HG02973 (cell line): ENCODE data around the gene SLC5A2.

Experiments used
- ATAC-seq: cut with Tn5 transposase; IDR thresholded peaks from one replicate; pipeline ENCODE4 v1.9.1; 2021; ENCODE audit warnings: moderate library complexity; ENCODE audit not compliant: unreplicated experiment

Gene SLC5A2

DNA sequence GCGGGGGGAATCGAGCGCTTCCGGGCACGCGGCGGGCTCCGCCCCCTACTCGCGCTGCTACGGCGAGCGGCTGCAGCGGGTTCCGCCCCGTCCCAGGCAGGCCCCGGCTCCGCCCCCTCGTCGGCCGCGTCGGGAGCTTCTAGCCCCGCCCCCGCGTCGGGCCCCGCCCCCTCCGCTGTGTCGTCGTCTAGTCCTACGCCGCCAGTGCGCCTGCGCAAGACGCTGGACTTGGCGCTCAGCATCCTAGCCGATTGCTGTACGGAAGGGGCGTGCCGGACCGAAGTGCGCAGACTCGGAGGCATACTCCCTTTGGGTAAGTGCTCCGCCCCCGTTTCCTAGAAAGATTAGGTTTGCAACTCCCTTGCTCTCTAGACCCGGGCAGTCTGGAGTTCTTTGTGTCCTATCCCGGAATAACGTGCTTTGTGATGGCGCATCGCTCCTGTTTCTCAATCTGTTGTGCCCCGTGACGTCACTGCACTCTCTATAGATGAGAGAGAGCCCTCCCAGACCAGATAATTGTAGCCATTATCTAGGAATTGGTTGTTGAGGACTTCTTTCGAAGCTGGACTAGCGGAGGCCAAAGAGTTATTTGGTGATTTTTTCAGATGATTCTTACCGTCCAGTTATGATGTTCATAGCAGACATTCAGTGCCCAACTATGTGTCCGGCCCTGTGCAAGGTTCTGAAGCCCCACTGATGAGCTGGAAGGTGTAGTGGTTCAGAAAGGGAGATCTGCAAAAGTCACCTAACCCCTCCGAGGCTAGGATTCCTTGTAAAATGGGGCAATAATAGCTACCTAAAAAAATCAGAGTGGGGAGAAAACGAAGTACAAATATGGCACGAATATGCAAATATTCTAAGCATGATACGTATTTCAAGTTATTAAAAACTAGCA lies 23.0 kb upstream of the SLC5A2 start:
- peak; percentile 62 for ATAC-seq

DNA sequence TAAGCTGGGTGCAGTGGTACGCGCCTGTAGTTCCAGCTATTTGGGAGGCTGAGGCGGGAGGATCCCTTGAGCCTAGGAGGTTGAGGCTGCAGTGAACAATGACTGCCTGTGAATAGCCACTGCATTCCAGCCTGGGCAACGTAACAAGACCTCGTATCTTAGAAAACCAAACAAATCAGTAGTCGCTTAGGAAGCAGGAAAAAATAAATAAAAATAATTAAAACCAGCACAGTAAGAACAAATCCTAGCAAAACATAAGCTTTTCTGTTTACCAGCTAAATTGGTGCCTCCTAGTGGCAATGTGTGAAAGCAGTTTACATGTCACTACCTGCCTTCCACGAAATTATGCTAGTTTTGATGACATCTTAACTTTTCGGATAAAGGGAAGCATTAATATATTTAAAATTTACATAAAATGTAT lies 22.3 kb upstream of the SLC5A2 start:
- no peak for ATAC-seq

DNA sequence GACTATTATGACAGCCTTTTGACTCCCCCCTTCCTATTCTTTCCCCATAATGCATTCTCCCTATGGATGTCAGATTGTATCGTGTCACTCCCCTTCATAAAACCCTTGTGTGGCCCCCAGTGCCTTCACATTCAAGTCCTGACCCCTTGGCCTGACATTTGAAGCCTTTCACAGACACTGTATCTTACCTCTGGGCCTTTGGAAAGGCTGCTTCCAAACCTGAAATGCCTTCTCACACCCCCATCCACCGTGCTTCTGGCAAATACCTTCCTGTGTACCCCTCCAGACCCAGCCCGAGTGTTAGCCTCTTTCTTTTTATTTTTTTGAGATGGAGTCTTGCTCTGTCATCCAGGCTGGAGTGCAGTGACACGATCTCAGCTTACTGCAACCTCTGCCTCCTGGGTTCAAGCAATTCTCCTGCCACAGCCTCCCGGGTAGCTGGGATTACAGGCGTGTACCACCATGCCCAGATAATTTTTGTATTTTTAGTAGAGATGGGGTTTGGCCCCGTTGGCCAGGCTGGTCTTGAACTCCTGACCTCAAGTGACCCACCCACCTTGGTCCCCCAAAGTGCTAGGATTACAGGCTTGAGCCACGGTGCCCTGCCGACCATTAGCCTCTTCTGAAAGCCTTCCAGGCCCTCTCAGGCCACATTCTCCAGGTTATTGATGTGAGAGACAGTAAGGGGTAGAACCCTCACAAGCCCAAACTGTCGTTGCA lies 21.6 kb upstream of the SLC5A2 start:
- ATAC-seq: no peak

DNA sequence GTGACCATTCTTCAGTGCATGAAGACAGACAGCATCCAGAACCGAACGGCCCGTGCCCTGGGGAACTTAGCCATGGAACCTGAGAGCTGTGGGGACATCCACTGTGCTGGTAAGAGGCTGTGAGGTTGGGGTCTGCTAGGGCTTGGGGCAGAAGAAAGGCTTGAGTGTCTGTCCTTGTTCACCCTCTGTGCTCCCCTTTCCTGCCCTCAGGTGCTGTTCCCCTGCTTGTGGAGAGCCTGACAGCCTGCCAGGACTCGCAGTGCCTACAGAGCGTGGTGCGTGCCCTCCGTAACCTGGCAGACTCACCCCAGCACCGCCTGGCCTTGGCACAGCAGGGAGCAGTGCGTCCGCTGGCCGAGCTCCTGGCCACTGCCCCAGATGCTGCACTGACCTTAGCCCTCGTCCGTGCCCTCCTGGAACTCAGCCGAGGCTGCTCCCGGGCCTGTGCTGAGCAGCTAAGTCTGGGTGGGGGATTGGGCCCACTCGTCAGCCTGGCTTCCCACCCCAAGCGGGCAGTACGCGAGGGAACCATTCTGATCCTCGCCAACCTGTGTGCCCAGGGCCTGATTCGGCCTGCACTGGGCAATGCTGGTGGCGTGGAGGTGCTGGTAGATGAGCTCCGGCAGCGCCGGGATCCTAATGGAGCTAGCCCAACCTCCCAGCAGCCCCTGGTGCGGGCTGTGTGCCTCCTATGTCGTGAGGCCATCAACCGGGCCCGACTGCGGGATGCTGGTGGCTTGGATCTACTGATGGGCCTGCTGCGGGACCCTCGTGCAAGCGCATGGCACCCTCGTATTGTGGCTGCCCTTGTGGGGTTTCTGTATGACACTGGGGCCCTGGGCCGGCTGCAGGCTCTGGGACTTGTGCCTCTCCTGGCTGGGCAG lies 20.8 kb upstream of the SLC5A2 start:
- no peak for ATAC-seq

DNA sequence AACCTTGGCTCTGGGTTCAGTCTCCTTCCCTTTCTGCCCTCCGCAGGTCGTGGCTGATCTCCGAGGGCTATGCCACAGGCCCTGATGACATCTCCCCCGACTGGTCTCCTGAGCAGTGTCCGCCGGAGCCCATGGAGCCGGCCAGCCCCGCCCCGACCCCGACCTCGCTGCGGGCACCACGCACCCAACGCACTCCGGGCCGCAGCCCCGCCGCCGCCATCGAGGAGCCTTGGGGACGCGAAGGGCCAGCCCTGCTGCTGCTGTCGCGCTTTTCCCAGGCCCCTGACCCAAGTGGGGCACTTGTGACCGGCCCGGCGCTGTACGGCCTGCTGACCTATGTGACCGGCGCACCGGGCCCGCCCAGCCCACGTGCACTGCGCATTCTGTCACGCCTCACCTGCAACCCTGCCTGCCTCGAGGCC lies 18.6 kb upstream of the SLC5A2 start:
- no peak for ATAC-seq

DNA sequence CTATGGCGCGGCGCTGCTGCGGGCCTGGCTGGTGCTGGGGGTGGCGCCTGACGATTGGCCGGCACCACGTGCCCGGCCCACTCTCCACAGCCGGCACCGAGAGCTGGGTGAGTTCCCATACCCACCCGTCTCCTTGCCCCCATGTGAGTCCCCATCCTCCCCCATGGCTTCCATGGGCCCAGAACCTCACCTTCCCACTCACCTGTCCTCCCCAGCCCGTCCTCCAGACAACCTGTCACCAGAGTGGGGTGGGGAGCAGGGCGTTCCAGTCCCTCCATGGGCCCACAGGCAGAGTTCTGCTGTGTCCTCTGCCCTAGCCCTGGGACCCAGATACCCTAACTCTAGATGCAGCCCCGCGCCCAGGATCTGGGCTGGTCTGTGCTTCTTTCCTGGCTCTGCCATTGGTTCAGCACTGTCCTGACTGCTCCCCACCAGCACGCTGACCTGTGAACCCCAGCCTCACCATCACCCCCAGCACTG lies 18.1 kb upstream of the SLC5A2 start:
- ATAC-seq: no peak

DNA sequence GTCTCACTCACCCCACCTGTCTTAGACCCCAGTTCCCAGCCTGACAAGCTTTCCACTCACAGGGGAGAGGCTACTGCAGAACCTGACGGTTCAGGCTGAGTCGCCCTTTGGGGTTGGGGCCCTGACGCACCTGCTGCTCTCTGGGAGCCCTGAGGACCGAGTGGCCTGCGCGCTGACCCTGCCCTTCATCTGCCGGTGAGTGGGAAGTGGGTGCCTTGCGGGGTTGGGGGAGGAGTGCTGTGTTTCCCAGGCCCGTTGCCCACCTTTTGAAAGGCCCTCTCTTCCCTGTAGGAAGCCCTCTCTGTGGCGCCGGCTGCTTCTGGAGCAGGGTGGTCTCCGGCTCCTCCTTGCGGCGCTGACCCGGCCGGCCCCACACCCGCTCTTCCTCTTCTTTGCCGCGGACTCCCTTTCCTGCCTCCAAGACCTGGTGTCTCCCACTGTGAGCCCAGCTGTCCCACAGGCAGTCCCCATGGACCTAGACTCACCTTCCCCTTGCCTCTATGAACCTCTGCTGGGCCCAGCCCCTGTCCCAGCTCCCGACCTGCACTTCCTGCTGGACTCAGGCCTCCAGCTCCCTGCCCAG lies 17.0 kb upstream of the SLC5A2 start:
- ATAC-seq: no peak

DNA sequence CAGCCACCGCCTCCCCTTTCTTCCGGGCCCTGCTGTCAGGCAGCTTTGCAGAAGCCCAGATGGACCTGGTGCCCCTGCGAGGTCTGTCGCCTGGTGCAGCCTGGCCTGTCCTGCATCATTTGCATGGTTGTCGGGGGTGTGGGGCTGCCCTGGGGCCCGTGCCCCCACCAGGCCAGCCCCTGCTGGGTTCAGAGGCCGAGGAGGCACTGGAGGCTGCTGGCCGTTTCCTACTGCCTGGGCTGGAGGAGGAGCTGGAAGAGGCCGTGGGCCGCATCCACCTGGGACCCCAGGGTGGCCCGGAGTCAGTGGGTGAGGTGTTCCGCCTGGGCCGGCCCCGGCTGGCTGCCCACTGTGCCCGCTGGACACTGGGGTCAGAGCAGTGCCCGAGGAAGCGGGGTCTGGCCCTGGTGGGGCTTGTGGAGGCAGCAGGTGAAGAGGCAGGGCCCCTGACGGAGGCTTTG lies 16.5 kb upstream of the SLC5A2 start:
- no peak for ATAC-seq

DNA sequence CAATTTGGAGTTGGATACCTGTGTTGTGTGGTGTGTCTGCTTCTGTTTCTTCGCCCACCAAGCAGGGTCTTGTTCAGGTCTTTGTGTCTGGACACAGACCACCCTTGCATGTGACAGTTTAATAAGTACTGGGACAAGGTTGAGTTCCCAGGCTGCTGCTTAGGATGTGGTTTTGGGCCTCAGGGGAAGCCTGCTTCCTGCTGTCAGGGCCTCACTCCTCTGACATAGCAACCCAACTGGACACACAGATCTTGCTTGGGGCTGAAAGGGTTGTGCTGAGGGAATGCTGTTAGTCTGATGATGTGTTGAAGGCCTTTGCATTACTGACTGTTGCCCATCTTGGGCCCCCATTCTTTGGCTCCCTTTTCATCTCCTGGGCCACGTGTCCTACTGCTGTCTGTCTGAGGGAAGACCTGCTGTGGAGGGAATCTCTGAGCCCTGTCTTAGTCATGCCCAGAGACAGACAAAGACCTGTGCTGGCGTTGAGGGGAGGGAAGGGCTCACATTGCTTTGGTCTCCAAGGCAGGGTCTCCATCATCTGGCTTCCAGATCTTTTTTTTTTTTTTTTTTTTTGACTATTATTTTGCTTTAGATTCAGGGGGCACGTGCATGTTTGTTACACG lies 15.7 kb upstream of the SLC5A2 start:
- ATAC-seq: no peak

DNA sequence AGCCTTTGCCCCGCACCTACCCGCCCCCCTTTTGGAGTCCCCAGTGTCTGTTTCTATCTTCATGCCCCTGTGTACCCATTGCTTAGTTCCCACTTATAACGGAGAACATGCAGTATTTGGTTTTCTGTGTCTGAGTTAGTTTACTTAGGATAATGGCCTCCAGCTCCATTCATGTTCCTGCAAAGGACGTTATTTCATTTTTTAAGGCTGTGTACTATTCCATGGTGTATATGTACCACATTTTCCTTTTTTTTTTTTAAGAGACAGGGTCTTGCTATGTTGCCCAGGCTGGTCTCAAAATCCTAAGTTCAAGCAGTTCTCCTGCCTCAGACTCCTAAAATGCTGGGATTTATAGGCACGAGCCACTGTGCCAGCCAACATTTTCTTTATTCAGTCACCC lies 15.1 kb upstream of the SLC5A2 start:
- ATAC-seq: no peak

DNA sequence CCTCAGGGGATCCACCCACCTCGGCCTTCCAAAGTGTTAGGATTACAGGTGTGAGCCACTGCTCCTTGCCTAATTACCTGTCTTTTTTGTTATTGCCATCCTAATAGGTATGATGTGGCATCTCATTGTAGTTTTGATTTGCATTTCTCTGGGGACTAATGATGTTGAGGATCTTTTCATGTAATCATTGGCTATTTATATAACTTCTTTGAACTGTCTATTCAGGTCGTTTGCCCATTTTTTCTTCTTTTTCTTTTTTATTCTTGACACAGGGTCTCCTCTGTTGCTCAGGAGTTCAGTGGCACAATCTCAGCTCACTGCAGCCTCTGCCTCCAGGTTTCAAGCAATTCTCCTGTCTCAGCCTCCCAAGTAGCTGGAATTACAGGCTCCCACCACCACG lies 12.3 kb upstream of the SLC5A2 start:
- ATAC-seq: no peak

DNA sequence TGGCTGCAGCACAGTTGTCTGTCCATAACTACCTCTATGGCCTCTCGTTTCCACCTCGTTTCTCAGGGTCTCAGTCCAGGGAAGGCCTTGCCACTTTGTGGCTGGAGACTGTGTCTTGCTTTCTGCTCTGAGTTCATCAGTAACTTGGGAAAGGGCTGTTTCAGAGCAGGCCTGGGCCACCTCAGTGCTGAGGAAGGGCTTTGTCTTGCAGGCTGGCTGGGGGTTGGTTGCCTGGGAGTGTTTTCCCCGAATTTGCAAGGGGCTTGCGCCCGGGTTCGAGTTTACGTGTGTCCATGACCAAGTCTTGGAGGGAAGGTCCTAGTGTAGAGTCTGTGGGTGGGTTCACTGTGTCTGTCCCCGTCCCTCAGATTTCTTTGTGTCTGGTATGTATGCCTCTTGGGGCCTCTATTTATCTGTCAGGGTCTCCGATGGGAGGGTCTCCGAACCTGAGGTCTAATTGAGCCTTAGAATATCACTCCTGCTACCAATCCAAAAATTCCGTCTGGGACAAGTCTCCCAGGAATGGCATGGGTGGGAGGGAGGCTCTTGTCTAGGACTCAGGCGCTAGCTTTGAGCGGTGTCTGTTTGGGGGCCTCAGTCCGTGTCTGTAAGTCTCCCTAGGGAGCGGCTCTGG lies 11.6 kb upstream of the SLC5A2 start:
- no peak for ATAC-seq

DNA sequence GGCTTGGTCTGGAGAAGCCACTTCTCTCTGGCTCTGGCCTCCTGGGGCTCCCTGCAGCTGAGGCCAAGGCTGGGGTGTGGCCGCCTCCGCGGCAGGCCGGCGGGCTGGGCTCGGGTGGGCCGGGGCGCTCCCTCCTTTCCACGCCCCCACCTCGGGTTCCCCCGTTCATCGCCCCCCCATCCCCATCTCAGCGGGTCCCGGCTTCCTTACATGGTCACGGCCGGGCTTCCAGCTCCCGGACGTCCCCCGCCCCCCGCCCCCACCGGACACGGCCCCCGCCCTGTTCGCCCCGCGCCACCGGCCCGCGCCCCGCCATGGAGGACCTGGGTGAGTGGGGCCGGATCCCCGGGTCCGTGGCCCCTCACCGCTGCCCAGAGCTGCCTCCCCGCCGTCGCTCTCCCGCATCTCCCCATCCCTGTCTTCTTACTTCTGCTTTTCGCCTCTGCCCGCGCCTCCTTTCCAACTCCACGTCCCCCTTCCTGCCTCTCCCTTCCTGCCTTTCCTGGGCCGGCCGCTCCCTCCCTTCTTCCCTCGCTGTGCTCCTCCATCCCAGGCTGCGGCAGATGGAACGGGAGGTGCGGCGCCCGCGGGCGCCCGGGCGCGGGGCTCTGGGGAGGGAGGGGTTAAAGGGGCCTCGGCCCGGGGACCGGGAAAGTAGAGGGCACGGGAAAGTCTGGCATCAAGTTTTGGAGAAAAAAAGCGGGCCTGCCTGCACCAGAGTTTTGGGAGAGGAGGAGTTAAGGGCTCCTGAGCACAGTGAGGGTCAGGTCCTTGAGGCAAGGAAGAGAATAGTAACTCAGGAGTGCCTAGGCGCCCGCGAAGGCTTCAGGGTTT lies 10.8 kb upstream of the SLC5A2 start, which contains the start of gene TGFB1I1:
TSS of gene TGFB1I1 (plus strand) at position 278 of the 834 bp plus-strand sequence. CDS start at position 315, 37 bp downstream.
- no peak for ATAC-seq

DNA sequence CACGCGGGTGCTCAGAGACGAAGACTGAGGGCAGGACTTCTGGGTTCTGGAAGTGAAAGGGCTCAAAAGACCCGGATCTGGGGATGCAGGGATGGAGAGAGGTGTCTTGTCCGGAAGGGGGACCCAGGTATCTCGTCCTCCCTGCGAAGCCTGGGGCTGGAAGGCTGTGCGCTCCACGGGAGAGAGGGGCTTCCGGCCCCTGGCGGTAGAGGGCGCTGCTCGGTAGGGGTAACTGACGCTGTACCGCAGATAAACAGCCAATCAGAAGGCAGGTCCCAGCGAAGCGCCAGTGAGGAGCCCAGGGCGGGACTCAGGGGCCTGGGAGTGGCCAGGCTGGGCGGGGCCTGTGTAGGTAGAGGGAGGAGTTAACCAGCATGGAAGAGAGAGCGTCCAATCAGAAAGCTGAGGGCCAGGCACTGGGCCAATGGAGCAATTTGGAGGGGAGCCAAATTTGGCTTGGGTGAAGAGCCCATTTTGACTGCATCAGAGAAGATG lies 10.2 kb upstream of the SLC5A2 start:
- ATAC-seq: no peak

DNA sequence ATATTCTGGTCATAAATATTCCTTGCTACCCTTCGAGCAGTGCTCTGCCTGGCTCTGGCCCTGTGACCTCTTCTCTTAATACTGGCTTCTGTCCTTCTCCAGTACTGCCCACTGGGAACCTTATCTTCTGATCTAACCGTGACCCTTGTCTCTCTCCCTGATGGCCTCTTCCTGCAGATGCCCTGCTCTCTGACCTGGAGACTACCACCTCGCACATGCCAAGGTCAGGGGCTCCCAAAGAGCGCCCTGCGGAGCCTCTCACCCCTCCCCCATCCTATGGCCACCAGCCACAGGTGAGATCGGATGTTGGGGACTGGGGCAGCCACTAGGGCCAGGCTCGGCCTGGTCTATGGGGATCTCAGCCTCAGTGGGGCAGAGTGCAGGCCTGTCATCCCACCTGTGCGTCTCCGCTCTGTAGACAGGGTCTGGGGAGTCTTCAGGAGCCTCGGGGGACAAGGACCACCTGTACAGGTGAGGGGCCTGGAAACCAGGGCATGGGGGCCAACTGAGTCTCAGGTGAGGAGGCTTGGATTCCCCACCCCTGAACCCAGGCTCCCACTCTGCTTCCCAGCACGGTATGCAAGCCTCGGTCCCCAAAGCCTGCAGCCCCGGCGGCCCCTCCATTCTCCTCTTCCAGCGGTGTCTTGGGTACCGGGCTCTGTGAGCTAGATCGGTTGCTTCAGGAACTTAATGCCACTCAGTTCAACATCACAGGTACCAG lies 9.5 kb upstream of the SLC5A2 start:
- ATAC-seq: no peak

DNA sequence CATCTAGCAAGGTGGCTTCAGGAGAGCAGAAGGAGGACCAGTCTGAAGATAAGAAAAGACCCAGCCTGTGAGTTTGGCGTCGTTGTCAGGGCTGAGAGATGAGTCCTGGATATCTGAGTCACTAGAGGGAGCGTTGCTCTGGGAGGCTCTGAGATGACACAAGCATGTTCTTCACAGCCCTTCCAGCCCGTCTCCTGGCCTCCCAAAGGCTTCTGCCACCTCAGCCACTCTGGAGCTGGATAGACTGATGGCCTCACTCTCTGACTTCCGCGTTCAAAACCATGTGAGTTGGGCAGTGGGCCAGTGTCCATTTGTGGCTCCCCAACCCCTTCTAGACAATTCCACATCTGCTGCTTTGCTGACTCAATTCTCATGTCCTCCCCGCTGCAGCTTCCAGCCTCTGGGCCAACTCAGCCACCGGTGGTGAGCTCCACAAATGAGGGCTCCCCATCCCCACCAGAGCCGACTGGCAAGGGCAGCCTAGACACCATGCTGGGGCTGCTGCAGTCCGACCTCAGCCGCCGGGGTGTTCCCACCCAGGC lies 8.7 kb upstream of the SLC5A2 start:
- no peak for ATAC-seq
